ENCODE measurements around the gene NEUROG1.
"Not testable (repeated sequence)": the region's sequence is repeated elsewhere in the genome, so short reads cannot be mapped to it uniquely, and the experiment has no call there.

Gene NEUROG1

GRCh38 chr5:135502836-135503520 is 32.8 kb downstream of the NEUROG1 start:
- no peak for TF ChIP-seq CTCF (conservative IDR thresholded peaks at IDR 0.05; ENCODE audit: control insufficient read depth, insufficient read depth, low read depth, low read length)
- no peak for DNase-seq (ENCODE audit: low read depth)
- no peak overlapping the region for H3K4me3 ChIP-seq (ENCODE audit: control insufficient read depth, low read depth, low read length)

GRCh38 chr5:135501965-135502364 is 33.8 kb downstream of the NEUROG1 start:
- no peak overlapping the region for H3K4me3 ChIP-seq (ENCODE audit: control insufficient read depth, low read depth, low read length)
- TF ChIP-seq CTCF (conservative IDR thresholded peaks at IDR 0.05; ENCODE audit: control insufficient read depth, insufficient read depth, low read depth, low read length), result no peak
- no peak for DNase-seq (ENCODE audit: low read depth)

- no peak overlapping the region for H3K4me3 ChIP-seq (ENCODE audit: control insufficient read depth, low read depth, low read length)
- no peak for TF ChIP-seq CTCF (conservative IDR thresholded peaks at IDR 0.05; ENCODE audit: control insufficient read depth, insufficient read depth, low read depth, low read length)
- DNase-seq (ENCODE audit: low read depth), result no peak
Observed at GRCh38 chr5:135498637-135498995, 37.1 kb downstream of the NEUROG1 start.

GRCh38 chr5:135497971-135498636 is 37.7 kb downstream of the NEUROG1 start:
- no peak for DNase-seq (ENCODE audit: low read depth)
- H3K4me3 ChIP-seq (ENCODE audit: control insufficient read depth, low read depth, low read length), result no peak overlapping the region
- no peak for TF ChIP-seq CTCF (conservative IDR thresholded peaks at IDR 0.05; ENCODE audit: control insufficient read depth, insufficient read depth, low read depth, low read length)

GRCh38 chr5:135495531-135495930 is 40.2 kb downstream of the NEUROG1 start:
- H3K4me3 ChIP-seq (ENCODE audit: control insufficient read depth, low read depth, low read length); DNase-seq (ENCODE audit: low read depth): not testable (repeated sequence)

GRCh38 chr5:135494196-135494595 is 41.6 kb downstream of the NEUROG1 start:
- no peak for DNase-seq (ENCODE audit: low read depth)
- no peak overlapping the region for H3K4me3 ChIP-seq (ENCODE audit: control insufficient read depth, low read depth, low read length)
- no peak for TF ChIP-seq CTCF (conservative IDR thresholded peaks at IDR 0.05; ENCODE audit: control insufficient read depth, insufficient read depth, low read depth, low read length)

- DNase-seq (ENCODE audit: low read depth), result peak; percentile 92
- no peak overlapping the region for H3K4me3 ChIP-seq (ENCODE audit: control insufficient read depth, low read depth, low read length)
- TF ChIP-seq CTCF (conservative IDR thresholded peaks at IDR 0.05; ENCODE audit: control insufficient read depth, insufficient read depth, low read depth, low read length), result no peak
Observed at GRCh38 chr5:135493406-135494180, 42.2 kb downstream of the NEUROG1 start.

All from fibroblast of mammary gland (primary cell).